ENCODE data around the gene LTBP1. TPM values are rescaled to one million over a fixed set of nuclear protein-coding genes. Genes with fewer than 3 reads are reported as not detected.

LTBP1 gene
- total RNA-seq, result 10 to 100 TPM; 14.3 to 38.4 (median 33.6) TPM
- long read RNA-seq, donor 1, partial matches to known transcripts, result 5 of 9 reads
- long read RNA-seq, donor 1, other reads (novel, unspliced or antisense), result 4 of 9 reads
- long read RNA-seq, donor 2, partial matches to known transcripts, result 2 of 3 reads
- long read RNA-seq, donor 2, other reads (novel, unspliced or antisense), result 1 of 3 reads

- peak; percentile 83 to 85 (median 84) for DNase-seq
- H3K4me3 ChIP-seq, result peak within 1 kb of the TSS; percentile 54
- intact Hi-C loops (cut with DNase I, micrococcal nuclease), result no loop called here
- peaks cover 11% of the 10 kb centered on the region for H3K4me1 ChIP-seq (ENCODE audit: low read depth)
- peak; percentile 89 for ATAC-seq
- no peaks in the 10 kb centered on the region for H3K9me3 ChIP-seq
- H3K36me3 ChIP-seq (ENCODE audit: low read depth), result no peaks in the 10 kb centered on the region
- TF ChIP-seq CTCF (IDR thresholded peaks at IDR 0.05), result peak; percentile 69
Observed at GRCh38 chr2:32946314-32947075, at the start of gene LTBP1. LTBP1 (plus strand) TSS chr2:32946953; CDS start chr2:32947325, 372 bp downstream.

GRCh38 chr2:32900246-32900973, 46.3 kb upstream of the LTBP1 start:
- DNase-seq (no peak), ATAC-seq (no peak)
- Histone ChIP-seq H3K4me3 (no peak overlapping the region), H3K36me3 (ENCODE audit: low read depth) (no peaks in the 10 kb centered on the region), H3K4me1 (ENCODE audit: low read depth) (no peaks in the 10 kb centered on the region), H3K9me3 (no peaks in the 10 kb centered on the region)
- TF ChIP-seq CTCF (IDR thresholded peaks at IDR 0.05), result no peak
- intact Hi-C loops (cut with DNase I, micrococcal nuclease), result no loop called here

GRCh38 chr2:32901313-32901712, 45.4 kb upstream of the LTBP1 start:
- Histone ChIP-seq H3K9me3 (no peaks in the 10 kb centered on the region), H3K4me1 (ENCODE audit: low read depth) (no peaks in the 10 kb centered on the region), H3K4me3 (no peak overlapping the region), H3K36me3 (ENCODE audit: low read depth) (no peaks in the 10 kb centered on the region)
- intact Hi-C loops (cut with DNase I, micrococcal nuclease), result no loop called here
- DNase-seq (no peak), ATAC-seq (no peak)
- no peak for TF ChIP-seq CTCF (IDR thresholded peaks at IDR 0.05)

GRCh38 chr2:32902174-32902573, 44.6 kb upstream of the LTBP1 start:
- Histone ChIP-seq H3K4me1 (ENCODE audit: low read depth) (no peaks in the 10 kb centered on the region), H3K9me3 (no peaks in the 10 kb centered on the region), H3K36me3 (ENCODE audit: low read depth) (no peaks in the 10 kb centered on the region), H3K4me3 (no peak overlapping the region)
- DNase-seq (no peak), ATAC-seq (no peak)
- intact Hi-C loops (cut with DNase I, micrococcal nuclease), result no loop called here
- TF ChIP-seq CTCF (IDR thresholded peaks at IDR 0.05), result no peak

- intact Hi-C loops (cut with DNase I, micrococcal nuclease), result no loop called here
- H3K4me3 ChIP-seq, result no peak overlapping the region
- no peaks in the 10 kb centered on the region for H3K4me1 ChIP-seq (ENCODE audit: low read depth)
- no peak for ATAC-seq
- no peak for TF ChIP-seq CTCF (IDR thresholded peaks at IDR 0.05)
- no peaks in the 10 kb centered on the region for H3K36me3 ChIP-seq (ENCODE audit: low read depth)
- H3K9me3 ChIP-seq, result no peaks in the 10 kb centered on the region
- no peak for DNase-seq
Observed at GRCh38 chr2:32902986-32903385, 43.8 kb upstream of the LTBP1 start.

Data from mucosa of descending colon (tissue), 3 donors.